ENCODE data around the gene RCBTB1. TPM values are rescaled to one million over a fixed set of nuclear protein-coding genes. Genes with fewer than 3 reads are reported as not detected.

The RCBTB1 gene
- total RNA-seq, 1 experiment from 2014 or later, result 3.6 TPM

DNA sequence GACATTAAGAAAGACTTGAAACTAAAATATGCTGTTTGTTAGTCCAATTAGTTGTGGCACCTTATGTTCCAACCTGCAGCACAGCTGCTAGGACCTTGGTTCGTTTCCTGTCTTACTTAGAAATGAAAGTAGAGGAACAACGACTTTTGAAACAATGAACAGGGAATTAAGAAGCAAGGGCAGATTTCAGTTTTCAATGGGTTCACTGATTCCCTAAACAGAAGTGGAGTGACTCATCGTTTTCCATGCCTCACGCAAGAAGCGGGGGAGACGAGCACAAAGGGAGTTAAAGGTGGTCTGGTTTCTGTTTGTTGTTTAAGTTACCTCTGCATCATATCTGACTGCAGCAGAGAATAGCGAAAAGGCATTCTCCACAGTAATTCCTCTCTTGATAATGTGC, 44.8 kb downstream of the RCBTB1 start:
- H3K4me3 ChIP-seq, result no peak overlapping the region
- no peaks in the 10 kb centered on the region for H3K9me3 ChIP-seq
- H3K27me3 ChIP-seq, result no peaks in the 10 kb centered on the region
- no peak for DNase-seq
- peaks cover 22% of the 10 kb centered on the region for H3K36me3 ChIP-seq

DNA sequence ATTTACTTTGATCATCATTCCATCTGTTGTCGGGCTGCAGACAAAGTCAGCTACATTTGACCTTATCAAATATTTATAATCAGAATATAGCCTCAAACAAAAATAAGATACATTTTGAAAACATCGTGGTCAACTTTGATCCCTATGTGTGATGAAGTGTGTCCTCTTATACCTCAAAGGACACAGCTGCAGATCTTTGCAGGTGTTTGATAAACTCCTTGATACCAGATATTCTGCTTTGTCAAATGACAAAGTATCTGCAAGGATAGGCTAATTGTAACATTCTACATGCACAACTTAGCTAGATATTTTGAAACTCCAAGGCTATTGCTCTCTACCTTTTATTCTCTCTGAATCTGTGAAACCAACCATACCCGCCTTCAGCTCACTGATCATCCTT, 45.6 kb downstream of the RCBTB1 start:
- peaks cover 22% of the 10 kb centered on the region for H3K36me3 ChIP-seq
- no peaks in the 10 kb centered on the region for H3K27me3 ChIP-seq
- DNase-seq, result no peak
- H3K4me3 ChIP-seq, result no peak overlapping the region
- no peaks in the 10 kb centered on the region for H3K9me3 ChIP-seq

DNA sequence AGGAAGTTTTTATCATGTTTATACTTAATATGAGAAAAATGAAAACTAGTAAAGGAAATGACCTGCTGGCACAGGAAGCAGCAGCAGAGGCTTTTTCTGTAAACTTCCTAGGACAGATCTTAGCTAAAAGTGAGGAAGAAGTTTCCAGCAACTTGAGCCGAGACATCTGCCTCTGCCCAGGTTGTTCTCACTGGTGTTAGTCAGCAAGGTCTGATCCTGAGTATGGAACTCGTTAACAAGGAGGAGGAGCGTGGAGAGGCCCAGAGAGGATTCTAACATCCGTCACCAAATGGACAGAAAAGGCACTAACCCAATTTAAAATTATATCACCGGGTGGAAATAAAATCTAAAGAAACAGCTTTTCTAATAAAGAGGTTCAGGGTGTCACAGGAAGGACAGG, 46.0 kb downstream of the RCBTB1 start:
- no peak for DNase-seq
- Histone ChIP-seq H3K4me3 (no peak overlapping the region), H3K36me3 (peaks cover 22% of the 10 kb centered on the region), H3K27me3 (no peaks in the 10 kb centered on the region), H3K9me3 (no peaks in the 10 kb centered on the region)

- DNase-seq, result no peak
- no peaks in the 10 kb centered on the region for H3K27me3 ChIP-seq
- H3K36me3 ChIP-seq, result peaks cover 22% of the 10 kb centered on the region
- no peak overlapping the region for H3K4me3 ChIP-seq
- no peaks in the 10 kb centered on the region for H3K9me3 ChIP-seq
Measured at GRCh38 chr13:49538404-49538803, 47.0 kb downstream of the RCBTB1 start.

DNA sequence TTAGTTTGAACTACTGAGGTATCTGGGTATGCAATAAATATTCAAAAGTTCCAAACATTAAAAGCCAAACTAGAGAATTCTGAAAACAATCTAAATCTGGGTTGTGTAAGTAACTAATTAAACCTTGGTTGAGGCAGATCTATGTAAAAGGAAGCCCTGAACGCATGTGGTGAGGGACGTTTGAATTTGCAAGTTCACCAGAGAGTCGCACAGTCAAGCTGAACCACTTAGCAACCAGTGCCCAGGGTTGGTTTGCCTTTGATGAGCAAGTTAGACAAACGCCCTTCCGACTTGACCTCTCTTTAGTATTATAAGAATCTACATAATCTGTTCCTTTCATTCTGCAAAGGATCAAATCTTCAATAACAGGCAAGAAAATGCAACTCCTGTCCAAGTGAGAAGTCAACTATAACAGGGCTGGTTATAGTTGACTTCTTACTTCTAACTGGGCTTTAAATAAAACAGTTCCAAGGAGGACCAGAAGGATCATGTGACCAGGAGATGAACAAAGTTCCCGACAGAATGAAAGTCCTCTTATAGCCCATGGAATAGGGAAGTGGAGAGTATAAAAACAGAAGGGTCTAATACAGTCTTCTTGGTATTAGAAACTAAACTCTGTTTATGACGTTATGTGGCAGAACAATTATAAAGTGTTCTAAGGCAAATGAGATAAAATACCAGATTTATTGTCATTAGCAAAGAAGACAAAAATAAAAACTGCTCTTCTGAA, 49.0 kb downstream of the RCBTB1 start:
- DNase-seq, result no peak
- Histone ChIP-seq H3K9me3 (no peaks in the 10 kb centered on the region), H3K36me3 (peaks cover 16% of the 10 kb centered on the region; the same call in 1 of the 2 replicates), H3K4me3 (no peak overlapping the region), H3K27me3 (no peaks in the 10 kb centered on the region)

- Histone ChIP-seq H3K36me3 (peaks cover 2% of the 10 kb centered on the region; the same call in 1 of the 2 replicates), H3K27me3 (no peaks in the 10 kb centered on the region), H3K4me3 (no peak overlapping the region), H3K9me3 (no peaks in the 10 kb centered on the region)
- DNase-seq, result no peak
Measured at GRCh38 chr13:49533591-49534269, 51.6 kb downstream of the RCBTB1 start.

DNA sequence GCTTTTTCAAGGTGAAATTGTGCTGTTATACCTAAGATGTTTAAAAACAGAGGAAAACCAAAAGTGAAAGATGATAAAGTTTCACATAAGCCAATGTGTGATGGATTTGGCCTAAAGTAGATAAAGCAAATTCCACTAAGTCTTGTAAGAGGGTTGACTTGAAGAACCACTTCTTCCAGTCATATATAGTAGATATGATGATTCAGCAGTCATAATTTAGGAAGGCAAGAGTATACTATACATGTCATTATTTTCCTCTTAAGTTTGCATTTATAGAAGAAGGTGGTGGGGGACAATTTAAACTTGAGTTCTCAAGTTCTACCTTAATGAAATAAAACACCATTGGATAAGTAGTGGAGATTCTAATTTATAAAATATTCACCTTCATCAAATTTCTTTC, 52.3 kb downstream of the RCBTB1 start:
- Histone ChIP-seq H3K27me3 (no peaks in the 10 kb centered on the region), H3K36me3 (peaks cover 2% of the 10 kb centered on the region; the same call in 1 of the 2 replicates), H3K4me3 (no peak overlapping the region), H3K9me3 (no peaks in the 10 kb centered on the region)
- DNase-seq, result no peak

DNA sequence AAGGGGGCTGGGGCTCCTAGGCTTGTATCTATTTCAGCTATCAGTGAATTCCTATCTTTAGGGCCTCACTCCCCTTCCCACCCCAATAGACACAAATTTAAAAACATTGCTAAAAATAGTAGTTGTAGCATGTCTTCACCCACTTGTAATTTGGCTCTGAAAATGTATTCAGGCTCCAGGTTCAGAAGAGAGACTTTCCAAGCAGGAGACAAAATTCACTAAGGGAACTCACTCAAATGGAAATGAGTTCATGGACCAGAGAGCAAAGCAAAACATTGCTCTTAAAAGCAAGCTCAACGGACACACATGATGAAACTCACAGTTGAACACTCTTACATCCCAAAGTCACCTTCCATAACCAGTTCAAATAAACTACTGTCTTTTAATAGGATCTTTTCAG, 52.8 kb downstream of the RCBTB1 start:
- H3K27me3 ChIP-seq, result no peaks in the 10 kb centered on the region
- H3K36me3 ChIP-seq, result peaks cover 2% of the 10 kb centered on the region; the same call in 1 of the 2 replicates
- H3K9me3 ChIP-seq, result no peaks in the 10 kb centered on the region
- DNase-seq, result no peak
- no peak overlapping the region for H3K4me3 ChIP-seq

- Histone ChIP-seq H3K4me3 (no peak overlapping the region), H3K9me3 (no peaks in the 10 kb centered on the region), H3K36me3 (no peaks in the 10 kb centered on the region; the same call in 1 of the 2 replicates), H3K27me3 (no peaks in the 10 kb centered on the region)
- DNase-seq, result no peak
Measured at GRCh38 chr13:49530457-49530856, 54.9 kb downstream of the RCBTB1 start.

- no peak for DNase-seq
- Histone ChIP-seq H3K27me3 (no peaks in the 10 kb centered on the region), H3K9me3 (no peaks in the 10 kb centered on the region), H3K36me3 (no peaks in the 10 kb centered on the region; the same call in 1 of the 2 replicates), H3K4me3 (no peak overlapping the region)
Measured at GRCh38 chr13:49528161-49528560, 57.2 kb downstream of the RCBTB1 start.

DNA sequence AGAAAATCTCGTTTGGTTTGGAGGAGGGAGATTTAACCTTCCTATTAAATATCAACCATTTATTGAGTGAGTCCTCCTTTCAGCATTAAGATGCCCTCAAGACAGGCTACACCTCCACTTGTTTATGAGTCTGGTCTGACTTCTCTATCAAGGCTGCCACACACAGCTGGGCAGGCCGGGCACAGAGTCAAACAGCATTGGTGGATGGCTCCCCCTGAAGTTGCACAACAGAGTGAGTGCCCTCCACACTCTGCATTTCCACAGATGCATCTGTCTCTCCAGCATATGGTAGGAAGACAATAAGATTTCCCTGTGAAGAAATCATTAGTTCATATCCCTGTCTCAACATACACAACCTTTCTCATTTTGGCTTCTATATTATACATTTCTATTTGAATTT, 58.2 kb downstream of the RCBTB1 start:
- no peaks in the 10 kb centered on the region; the same call in 1 of the 2 replicates for H3K36me3 ChIP-seq
- DNase-seq, result no peak
- H3K4me3 ChIP-seq, result no peak overlapping the region
- no peaks in the 10 kb centered on the region for H3K9me3 ChIP-seq
- H3K27me3 ChIP-seq, result no peaks in the 10 kb centered on the region

- Histone ChIP-seq H3K9me3 (no peaks in the 10 kb centered on the region), H3K27me3 (no peaks in the 10 kb centered on the region), H3K36me3 (peaks cover 5% of the 10 kb centered on the region), H3K4me3 (no peak overlapping the region)
- DNase-seq, result no peak
Measured at GRCh38 chr13:49524740-49525501, 60.4 kb downstream of the RCBTB1 start.

GRCh38 chr13:49521224-49521623, 64.1 kb downstream of the RCBTB1 start:
- DNase-seq, result no peak
- Histone ChIP-seq H3K4me3 (no peak overlapping the region), H3K9me3 (no peaks in the 10 kb centered on the region), H3K36me3 (peaks cover 5% of the 10 kb centered on the region; the same call in 1 of the 2 replicates), H3K27me3 (no peaks in the 10 kb centered on the region)

- H3K9me3 ChIP-seq, result no peaks in the 10 kb centered on the region
- H3K27me3 ChIP-seq, result no peaks in the 10 kb centered on the region
- no peak overlapping the region for H3K4me3 ChIP-seq
- DNase-seq, result no peak
- H3K36me3 ChIP-seq, result peaks cover 5% of the 10 kb centered on the region; the same call in 1 of the 2 replicates
Measured at GRCh38 chr13:49517461-49517860, 67.9 kb downstream of the RCBTB1 start.

DNA sequence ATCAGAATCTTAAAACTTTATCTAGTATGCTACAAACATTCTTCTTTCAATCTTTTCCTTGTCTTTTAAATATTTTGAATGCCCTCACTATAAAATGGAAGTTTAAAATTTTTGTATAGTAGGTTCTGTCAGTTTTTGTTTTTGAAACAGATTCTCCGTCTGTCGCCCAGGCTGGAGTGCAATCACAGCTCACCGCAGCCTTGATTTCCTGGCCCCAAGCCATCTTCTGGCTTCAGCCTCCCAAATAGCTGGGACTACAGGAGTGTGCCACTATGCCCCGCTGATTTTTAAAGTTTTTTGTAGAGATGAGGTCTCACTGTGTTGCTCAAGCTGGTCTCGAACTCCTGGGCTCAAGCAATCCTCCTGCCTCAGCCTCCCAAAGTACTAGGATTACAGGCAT, 68.9 kb downstream of the RCBTB1 start:
- H3K9me3 ChIP-seq, result no peaks in the 10 kb centered on the region
- no peak overlapping the region for H3K4me3 ChIP-seq
- DNase-seq, result no peak
- H3K36me3 ChIP-seq, result peaks cover 3% of the 10 kb centered on the region; the same call in 1 of the 2 replicates
- no peaks in the 10 kb centered on the region for H3K27me3 ChIP-seq

DNA sequence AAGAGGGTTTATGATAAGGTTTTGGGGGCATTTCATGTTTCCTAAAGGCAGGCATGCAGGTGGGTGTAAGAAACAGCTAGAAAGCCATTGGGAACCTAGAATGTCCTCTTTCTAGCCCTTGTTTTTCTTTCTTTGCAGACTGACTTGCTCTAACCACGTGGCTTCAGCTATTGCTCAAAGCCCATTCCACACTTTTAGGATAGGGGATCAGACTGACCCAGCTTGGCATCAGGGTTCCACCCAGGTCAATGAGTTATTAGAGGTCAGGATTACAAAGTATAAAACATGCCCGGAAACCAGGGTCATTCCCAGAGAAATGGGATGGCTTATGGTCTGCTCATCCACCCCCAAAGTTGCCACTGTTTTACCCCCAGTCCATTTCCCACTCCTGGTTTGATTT, 72.8 kb downstream of the RCBTB1 start:
- Histone ChIP-seq H3K36me3 (no peaks in the 10 kb centered on the region; the same call in 1 of the 2 replicates), H3K27me3 (no peaks in the 10 kb centered on the region), H3K9me3 (no peaks in the 10 kb centered on the region), H3K4me3 (no peak overlapping the region)
- no peak for DNase-seq

GRCh38 chr13:49503951-49504350, 81.4 kb downstream of the RCBTB1 start:
- no peak overlapping the region for H3K4me3 ChIP-seq
- H3K9me3 ChIP-seq, result no peaks in the 10 kb centered on the region
- H3K27me3 ChIP-seq, result no peaks in the 10 kb centered on the region
- no peaks in the 10 kb centered on the region for H3K36me3 ChIP-seq
- DNase-seq, result no peak
